Breast epithelium (tissue), 3 donors: Measurements from ENCODE around the gene JMJD1C.

Experiments used
- POLR2A ChIP-seq: fragments of 450-650 bp; IDR thresholded peaks from one replicate; pipeline ENCODE4 v1.6.1; 2016; ENCODE audit warnings: antibody characterized with exemption, mild to moderate bottlenecking, moderate library complexity
- TF ChIP-seq, protein P1 (sequence below), 3 donors: fragments of 450-650 bp; IDR thresholded peaks; one replicate each; pipeline ENCODE4 v1.5.1; 2016 to 2017; ENCODE audit warnings: antibody characterized with exemption in 3 of 3, mild to moderate bottlenecking in 3 of 3, moderate library complexity in 3 of 3

DNA sequence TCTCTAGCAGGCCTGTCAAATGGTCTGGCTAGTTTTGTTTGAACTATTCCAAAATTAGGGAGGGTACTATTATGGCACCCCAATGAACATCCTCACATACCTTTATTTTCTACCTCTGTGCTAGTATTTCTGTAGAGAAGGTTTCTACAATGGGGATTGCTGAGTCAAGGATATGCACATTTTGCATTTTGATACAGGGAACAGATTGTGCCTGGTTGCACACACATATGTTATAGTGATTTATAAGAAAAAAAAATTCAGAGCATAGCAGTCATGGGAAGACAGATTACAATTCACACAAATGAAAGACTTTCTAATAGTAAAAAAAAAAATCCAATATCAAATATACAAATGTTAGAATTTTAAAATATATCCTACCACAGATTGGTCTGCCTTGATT, 346.7 kb downstream of the JMJD1C start:
- TF ChIP-seq, protein P1, sequence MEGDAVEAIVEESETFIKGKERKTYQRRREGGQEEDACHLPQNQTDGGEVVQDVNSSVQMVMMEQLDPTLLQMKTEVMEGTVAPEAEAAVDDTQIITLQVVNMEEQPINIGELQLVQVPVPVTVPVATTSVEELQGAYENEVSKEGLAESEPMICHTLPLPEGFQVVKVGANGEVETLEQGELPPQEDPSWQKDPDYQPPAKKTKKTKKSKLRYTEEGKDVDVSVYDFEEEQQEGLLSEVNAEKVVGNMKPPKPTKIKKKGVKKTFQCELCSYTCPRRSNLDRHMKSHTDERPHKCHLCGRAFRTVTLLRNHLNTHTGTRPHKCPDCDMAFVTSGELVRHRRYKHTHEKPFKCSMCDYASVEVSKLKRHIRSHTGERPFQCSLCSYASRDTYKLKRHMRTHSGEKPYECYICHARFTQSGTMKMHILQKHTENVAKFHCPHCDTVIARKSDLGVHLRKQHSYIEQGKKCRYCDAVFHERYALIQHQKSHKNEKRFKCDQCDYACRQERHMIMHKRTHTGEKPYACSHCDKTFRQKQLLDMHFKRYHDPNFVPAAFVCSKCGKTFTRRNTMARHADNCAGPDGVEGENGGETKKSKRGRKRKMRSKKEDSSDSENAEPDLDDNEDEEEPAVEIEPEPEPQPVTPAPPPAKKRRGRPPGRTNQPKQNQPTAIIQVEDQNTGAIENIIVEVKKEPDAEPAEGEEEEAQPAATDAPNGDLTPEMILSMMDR (IDR thresholded peaks at IDR 0.05), result no peak
- TF ChIP-seq POLR2A, result no peak
